ENCODE results near the gene GABRE. TPM values are rescaled to one million over a fixed set of nuclear protein-coding genes. Genes with fewer than 3 reads are reported as not detected.

The GABRE gene
- total RNA-seq, 1 donor from 2014 or later: 202 TPM

- peaks cover 1% of the 10 kb centered on the region for H3K36me3 Mint-ChIP-seq
- no peaks in the 10 kb centered on the region for H3K27me3 Mint-ChIP-seq (ENCODE audit: low read depth)
- H3K9me3 Mint-ChIP-seq: peaks cover 32% of the 10 kb centered on the region
- H3K4me3 Mint-ChIP-seq: no peak overlapping the region
- H3K27ac Mint-ChIP-seq: no peak overlapping the region
- peaks cover 13% of the 10 kb centered on the region for H3K4me1 Mint-ChIP-seq
- DNase-seq (ENCODE audit: low spot score in 2 of 2, unreplicated experiment in 2 of 2): no peak
- TF ChIP-seq CTCF (IDR thresholded peaks at IDR 0.05; ENCODE audit: unreplicated experiment): no peak
Measured at GRCh38 chrX:151994476-151994875, 20.0 kb upstream of the GABRE start.

GRCh38 chrX:151988706-151989299 is 14.3 kb upstream of the GABRE start:
- no peak for DNase-seq (ENCODE audit: low spot score in 2 of 2, unreplicated experiment in 2 of 2)
- TF ChIP-seq CTCF (IDR thresholded peaks at IDR 0.05; ENCODE audit: unreplicated experiment): no peak
- Mint-ChIP-seq H3K9me3 (peaks cover 46% of the 10 kb centered on the region), H3K36me3 (no peaks in the 10 kb centered on the region), H3K27ac (no peak overlapping the region), H3K27me3 (ENCODE audit: low read depth) (no peaks in the 10 kb centered on the region), H3K4me1 (no peaks in the 10 kb centered on the region), H3K4me3 (no peak overlapping the region)

- Mint-ChIP-seq H3K9me3 (peaks cover 37% of the 10 kb centered on the region), H3K27ac (no peak overlapping the region), H3K36me3 (no peaks in the 10 kb centered on the region), H3K4me3 (no peak overlapping the region), H3K27me3 (ENCODE audit: low read depth) (no peaks in the 10 kb centered on the region), H3K4me1 (no peaks in the 10 kb centered on the region)
- DNase-seq (ENCODE audit: low spot score in 2 of 2, unreplicated experiment in 2 of 2): no peak
- no peak for TF ChIP-seq CTCF (IDR thresholded peaks at IDR 0.05; ENCODE audit: unreplicated experiment)
Measured at GRCh38 chrX:151987108-151987507, 12.6 kb upstream of the GABRE start.

GRCh38 chrX:151985955-151986354 is 11.5 kb upstream of the GABRE start:
- H3K4me1 Mint-ChIP-seq: no peaks in the 10 kb centered on the region
- no peaks in the 10 kb centered on the region for H3K36me3 Mint-ChIP-seq
- DNase-seq (ENCODE audit: low spot score in 2 of 2, unreplicated experiment in 2 of 2): no peak
- H3K9me3 Mint-ChIP-seq: peaks cover 32% of the 10 kb centered on the region
- TF ChIP-seq CTCF (IDR thresholded peaks at IDR 0.05; ENCODE audit: unreplicated experiment): no peak
- H3K27ac Mint-ChIP-seq: no peak overlapping the region
- H3K4me3 Mint-ChIP-seq: no peak overlapping the region
- H3K27me3 Mint-ChIP-seq (ENCODE audit: low read depth): no peaks in the 10 kb centered on the region

GRCh38 chrX:151985531-151985930 is 11.1 kb upstream of the GABRE start:
- H3K27ac Mint-ChIP-seq: no peak overlapping the region
- H3K27me3 Mint-ChIP-seq (ENCODE audit: low read depth): no peaks in the 10 kb centered on the region
- no peak for DNase-seq (ENCODE audit: low spot score in 2 of 2, unreplicated experiment in 2 of 2)
- H3K4me1 Mint-ChIP-seq: no peaks in the 10 kb centered on the region
- H3K9me3 Mint-ChIP-seq: peaks cover 32% of the 10 kb centered on the region
- TF ChIP-seq CTCF (IDR thresholded peaks at IDR 0.05; ENCODE audit: unreplicated experiment): no peak
- H3K4me3 Mint-ChIP-seq: no peak overlapping the region
- no peaks in the 10 kb centered on the region for H3K36me3 Mint-ChIP-seq

- Mint-ChIP-seq H3K27me3 (ENCODE audit: low read depth) (no peaks in the 10 kb centered on the region), H3K4me1 (no peaks in the 10 kb centered on the region), H3K9me3 (peaks cover 32% of the 10 kb centered on the region), H3K36me3 (no peaks in the 10 kb centered on the region), H3K4me3 (no peak overlapping the region), H3K27ac (no peak overlapping the region)
- no peak for TF ChIP-seq CTCF (IDR thresholded peaks at IDR 0.05; ENCODE audit: unreplicated experiment)
- DNase-seq (ENCODE audit: low spot score in 2 of 2, unreplicated experiment in 2 of 2): no peak
Measured at GRCh38 chrX:151984902-151985301, 10.4 kb upstream of the GABRE start.
